HL-60 (cell line): ENCODE results near the gene PLEKHG4B.
"Not testable (repeated sequence)": the region's sequence is repeated elsewhere in the genome, so short reads cannot be mapped to it uniquely, and the experiment has no call there.

Source experiments
- DNase-seq, 2 experiments: peaks; one replicate each; pipeline ENCODE4 v3.0.0-alpha.2; 2010 to 2020; ENCODE audit warnings: low read depth in 1 of 2, low spot score in 1 of 2
- H3K27ac ChIP-seq: fragments of 250-450 bp; sonication (Bioruptor Pico); replicated peaks from 2 replicates; pipeline ENCODE4 v1.5.1; 2020; ENCODE audit warnings: mild to moderate bottlenecking, moderate library complexity
- H3K27me3 ChIP-seq: fragments of 250-450 bp; sonication (Bioruptor Pico); 2 replicates; pipeline ENCODE4 v1.5.1; 2021; ENCODE audit warnings: mild to moderate bottlenecking, moderate library complexity; ENCODE audit not compliant: insufficient read depth, poor library complexity, severe bottlenecking
- H3K4me3 ChIP-seq: replicated peaks from 2 replicates; pipeline ENCODE4 v1.5.1; 2011; ENCODE audit warnings: mild to moderate bottlenecking, control low read depth, low read length; ENCODE audit not compliant: insufficient read depth
- CTCF ChIP-seq: IDR thresholded peaks from one replicate; pipeline ENCODE4 v1.5.1; 2011; ENCODE audit warnings: low read length, control low read depth, inconsistent platforms; ENCODE audit not compliant: insufficient read depth
- GABPA ChIP-seq: IDR thresholded peaks from 2 replicates; pipeline ENCODE4 v1.6.1; 2012; ENCODE audit warnings: low read depth
- POLR2AphosphoS5 ChIP-seq: IDR thresholded peaks from 2 replicates; pipeline ENCODE4 v1.6.1; 2012; ENCODE audit warnings: low read depth
- REST ChIP-seq: IDR thresholded peaks from 2 replicates; pipeline ENCODE4 v1.6.1; 2012; ENCODE audit warnings: low read depth; ENCODE audit not compliant: insufficient replicate concordance
- SPI1 ChIP-seq: IDR thresholded peaks from 2 replicates; pipeline ENCODE4 v1.6.1; 2012; ENCODE audit warnings: low read depth, mild to moderate bottlenecking, borderline replicate concordance

Gene PLEKHG4B

GRCh38 chr5:48192-48591, 43.8 kb upstream of the PLEKHG4B start:
- no peak for DNase-seq
- peaks cover 7% of the 10 kb centered on the region for H3K27me3 ChIP-seq
- H3K4me3 ChIP-seq = no peak overlapping the region
- no peak overlapping the region for H3K27ac ChIP-seq
- no peak for TF ChIP-seq REST
- TF ChIP-seq GABPA = no peak
- no peak for TF ChIP-seq POLR2AphosphoS5
- TF ChIP-seq SPI1 = no peak
- TF ChIP-seq CTCF = no peak

- not testable (repeated sequence) for DNase-seq, H3K4me3 ChIP-seq, H3K27ac ChIP-seq
- H3K27me3 ChIP-seq = peaks cover 12% of the 10 kb centered on the region
Measured at GRCh38 chr5:49530-49929, 42.4 kb upstream of the PLEKHG4B start.

GRCh38 chr5:49953-50544, 41.9 kb upstream of the PLEKHG4B start:
- H3K4me3 ChIP-seq = no peak overlapping the region
- TF ChIP-seq REST (no peak), POLR2AphosphoS5 (no peak), CTCF (no peak), GABPA (no peak), SPI1 (no peak)
- DNase-seq = no peak
- peaks cover 12% of the 10 kb centered on the region for H3K27me3 ChIP-seq
- no peak overlapping the region for H3K27ac ChIP-seq

- no peak for DNase-seq
- Histone ChIP-seq H3K4me3 (no peak overlapping the region), H3K27me3 (peaks cover 12% of the 10 kb centered on the region), H3K27ac (no peak overlapping the region)
- no peak for TF ChIP-seq POLR2AphosphoS5
- TF ChIP-seq REST = no peak
- no peak for TF ChIP-seq GABPA
- no peak for TF ChIP-seq SPI1
- TF ChIP-seq CTCF = no peak
Measured at GRCh38 chr5:50724-51499, 41.1 kb upstream of the PLEKHG4B start.
